MM.1S (cell line): ENCODE data around the gene ALPG.
"Not testable (repeated sequence)": the region's sequence is repeated elsewhere in the genome, so short reads cannot be mapped to it uniquely, and the experiment has no call there.

Source experiments
- DNase-seq: peaks from one replicate; pipeline ENCODE4 v3.0.0-alpha.2; 2015
- H2AFZ ChIP-seq: fragments of 300-600 bp; sonication (generic); 2 replicates; pipeline ENCODE4 v1.6.0; 2016; ENCODE audit warnings: antibody characterized with exemption, low read length
- H3F3A ChIP-seq: fragments of 300-600 bp; sonication (generic); 2 replicates; pipeline ENCODE4 v1.6.1; 2016; ENCODE audit warnings: mild to moderate bottlenecking, antibody characterized with exemption, low read length, moderate library complexity, mixed read lengths; ENCODE audit not compliant: insufficient read depth
- H3K27ac ChIP-seq: fragments of 300-600 bp; sonication (generic); 2 replicates; pipeline ENCODE4 v1.5.1; 2016; ENCODE audit warnings: mild to moderate bottlenecking, low read length
- H3K27me3 ChIP-seq: fragments of 300-600 bp; sonication (generic); replicated peaks from 2 replicates; pipeline ENCODE4 v1.6.0; 2016; ENCODE audit warnings: low read length; ENCODE audit not compliant: insufficient read depth
- H3K36me3 ChIP-seq: fragments of 300-600 bp; sonication (generic); replicated peaks from 2 replicates; pipeline ENCODE4 v1.6.1; 2016; ENCODE audit warnings: mild to moderate bottlenecking, low read length, mixed read lengths; ENCODE audit not compliant: insufficient read depth
- H3K4me1 ChIP-seq: fragments of 300-600 bp; sonication (generic); 2 replicates; pipeline ENCODE4 v1.6.1; 2016; ENCODE audit warnings: low read length, mixed read lengths
- H3K4me2 ChIP-seq: fragments of 300-600 bp; sonication (generic); 2 replicates; pipeline ENCODE4 v1.6.0; 2016; ENCODE audit warnings: low read depth, low read length
- H3K4me3 ChIP-seq: fragments of 300-600 bp; sonication (generic); 2 replicates; pipeline ENCODE4 v1.5.1; 2016; ENCODE audit warnings: low read length, mixed read lengths
- H3K79me2 ChIP-seq: fragments of 300-600 bp; sonication (generic); 2 replicates; pipeline ENCODE4 v1.6.1; 2016; ENCODE audit warnings: mixed run types, low read length, mixed read lengths
- H3K9ac ChIP-seq: fragments of 300-600 bp; sonication (generic); 2 replicates; pipeline ENCODE4 v1.6.1; 2016; ENCODE audit warnings: low read length, mixed read lengths
- H3K9me2 ChIP-seq: fragments of 300-600 bp; sonication (generic); replicated peaks from 2 replicates; pipeline ENCODE4 v1.6.1; 2016; ENCODE audit warnings: mild to moderate bottlenecking, low read length, mixed read lengths; ENCODE audit not compliant: insufficient read depth
- H3K9me3 ChIP-seq: fragments of 300-600 bp; sonication (generic); replicated peaks from 2 replicates; pipeline ENCODE4 v1.6.1; 2016; ENCODE audit warnings: mild to moderate bottlenecking, low read length, mixed read lengths; ENCODE audit not compliant: insufficient read depth
- H4K20me1 ChIP-seq: fragments of 300-600 bp; sonication (generic); 2 replicates; pipeline ENCODE4 v1.6.1; 2016; ENCODE audit warnings: mild to moderate bottlenecking, low read length, moderate library complexity, mixed read lengths; ENCODE audit not compliant: insufficient read depth
- EZH2 ChIP-seq: fragments of 300-600 bp; sonication (generic); optimal IDR thresholded peaks from 2 replicates; pipeline ENCODE3; 2017; ENCODE audit warnings: low read depth, mild to moderate bottlenecking, antibody characterized with exemption, low read length, mixed read lengths
- EZH2phosphoT487 ChIP-seq: fragments of 300-600 bp; sonication (generic); IDR thresholded peaks from 2 replicates; pipeline ENCODE4 v1.6.1; 2018; ENCODE audit warnings: antibody characterized with exemption, low read length
- TF ChIP-seq, protein P1 (sequence below): fragments of 300-600 bp; sonication (generic); IDR thresholded peaks from 2 replicates; pipeline ENCODE4 v1.5.1; 2016; ENCODE audit warnings: antibody characterized with exemption, low read length, mixed read lengths

ALPG gene

DNA sequence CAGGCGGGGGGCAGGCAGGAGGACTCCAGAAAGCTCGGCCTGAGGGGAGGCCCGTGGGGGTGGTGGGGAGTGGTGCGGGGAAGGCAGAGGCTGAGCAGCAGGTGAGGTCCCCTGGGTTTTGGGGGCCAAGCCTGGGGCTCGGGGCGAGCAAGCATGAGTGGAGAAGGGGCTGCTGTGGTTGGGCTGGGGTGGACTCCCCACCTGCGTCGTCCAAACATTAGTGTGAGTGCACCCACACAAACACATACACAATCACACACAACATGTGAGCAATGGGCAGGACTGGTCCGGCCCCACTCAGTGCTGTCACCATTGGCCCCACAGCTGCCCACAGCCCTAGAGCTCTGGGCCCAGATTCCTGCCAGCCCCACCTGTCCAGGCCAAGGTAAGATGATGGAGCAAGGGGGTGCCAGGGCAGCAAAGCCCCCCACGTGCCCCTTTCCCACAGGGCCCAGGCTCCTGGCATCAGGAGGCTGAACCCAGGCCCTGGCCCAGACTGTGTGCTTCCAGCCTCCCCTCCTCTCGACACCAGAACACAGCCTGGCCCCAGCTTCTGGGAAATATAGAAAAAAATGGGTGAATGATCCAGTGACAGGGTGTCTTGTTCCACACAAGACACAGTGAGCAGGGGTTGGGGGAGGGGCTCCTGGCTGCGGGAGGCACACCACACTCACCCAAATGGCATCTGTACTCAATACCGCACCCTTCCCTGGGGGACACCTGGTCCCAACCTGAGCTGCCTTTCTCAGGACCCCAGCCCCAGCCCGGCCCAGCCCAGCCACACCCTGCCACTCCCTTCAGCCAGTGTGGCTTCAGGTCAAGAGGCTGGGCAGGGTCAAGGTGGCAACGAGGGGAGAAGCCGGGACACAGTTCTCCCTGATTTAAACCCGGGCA lies 28.6 kb upstream of the ALPG start:
- H3K4me3 ChIP-seq: no peak overlapping the region
- TF ChIP-seq EZH2 (no peak), EZH2phosphoT487 (no peak)
- TF ChIP-seq, protein P1, sequence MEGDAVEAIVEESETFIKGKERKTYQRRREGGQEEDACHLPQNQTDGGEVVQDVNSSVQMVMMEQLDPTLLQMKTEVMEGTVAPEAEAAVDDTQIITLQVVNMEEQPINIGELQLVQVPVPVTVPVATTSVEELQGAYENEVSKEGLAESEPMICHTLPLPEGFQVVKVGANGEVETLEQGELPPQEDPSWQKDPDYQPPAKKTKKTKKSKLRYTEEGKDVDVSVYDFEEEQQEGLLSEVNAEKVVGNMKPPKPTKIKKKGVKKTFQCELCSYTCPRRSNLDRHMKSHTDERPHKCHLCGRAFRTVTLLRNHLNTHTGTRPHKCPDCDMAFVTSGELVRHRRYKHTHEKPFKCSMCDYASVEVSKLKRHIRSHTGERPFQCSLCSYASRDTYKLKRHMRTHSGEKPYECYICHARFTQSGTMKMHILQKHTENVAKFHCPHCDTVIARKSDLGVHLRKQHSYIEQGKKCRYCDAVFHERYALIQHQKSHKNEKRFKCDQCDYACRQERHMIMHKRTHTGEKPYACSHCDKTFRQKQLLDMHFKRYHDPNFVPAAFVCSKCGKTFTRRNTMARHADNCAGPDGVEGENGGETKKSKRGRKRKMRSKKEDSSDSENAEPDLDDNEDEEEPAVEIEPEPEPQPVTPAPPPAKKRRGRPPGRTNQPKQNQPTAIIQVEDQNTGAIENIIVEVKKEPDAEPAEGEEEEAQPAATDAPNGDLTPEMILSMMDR: no peak
- no peak overlapping the region for H3K4me2 ChIP-seq

DNA sequence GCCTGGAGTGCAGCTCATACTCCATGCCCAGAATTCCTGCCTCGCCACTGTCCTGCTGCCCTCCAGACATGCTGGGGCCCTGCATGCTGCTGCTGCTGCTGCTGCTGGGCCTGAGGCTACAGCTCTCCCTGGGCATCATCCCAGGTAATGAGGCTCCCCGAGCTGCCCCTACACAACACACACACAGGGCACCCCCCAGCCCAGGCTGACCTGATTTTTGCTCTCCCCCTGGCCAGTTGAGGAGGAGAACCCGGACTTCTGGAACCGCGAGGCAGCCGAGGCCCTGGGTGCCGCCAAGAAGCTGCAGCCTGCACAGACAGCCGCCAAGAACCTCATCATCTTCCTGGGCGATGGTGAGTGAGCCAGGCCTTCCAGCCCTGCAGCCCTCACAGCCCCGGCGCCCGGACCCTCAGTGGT lies 27.9 kb upstream of the ALPG start, which contains the start of gene ALPP:
ALPP (plus strand) TSS at position 17 of the 417 bp plus-strand sequence; CDS start at position 69, 52 bp downstream.
- not testable (repeated sequence) for H3K79me2 ChIP-seq, H3K4me3 ChIP-seq, H3K4me2 ChIP-seq, H3K9me3 ChIP-seq, H3K36me3 ChIP-seq, H3F3A ChIP-seq, H4K20me1 ChIP-seq, H2AFZ ChIP-seq, DNase-seq, H3K9ac ChIP-seq, H3K27me3 ChIP-seq, H3K4me1 ChIP-seq, H3K27ac ChIP-seq, H3K9me2 ChIP-seq

More for the DNA sequence above, 28.6 kb upstream of the ALPG start:
- no peak for DNase-seq
- H2AFZ ChIP-seq: no peak overlapping the region
- no peaks in the 10 kb centered on the region for H3K36me3 ChIP-seq
- H3K4me1 ChIP-seq: no peaks in the 10 kb centered on the region
- no peak overlapping the region for H3K9ac ChIP-seq
- H3K9me2 ChIP-seq: no peaks in the 10 kb centered on the region
- no peaks in the 10 kb centered on the region for H3K27me3 ChIP-seq
- H3K79me2 ChIP-seq: no peaks in the 10 kb centered on the region
- H3F3A ChIP-seq: no peaks in the 10 kb centered on the region
- H4K20me1 ChIP-seq: no peaks in the 10 kb centered on the region
- H3K27ac ChIP-seq: no peak overlapping the region
- H3K9me3 ChIP-seq: no peaks in the 10 kb centered on the region

DNA sequence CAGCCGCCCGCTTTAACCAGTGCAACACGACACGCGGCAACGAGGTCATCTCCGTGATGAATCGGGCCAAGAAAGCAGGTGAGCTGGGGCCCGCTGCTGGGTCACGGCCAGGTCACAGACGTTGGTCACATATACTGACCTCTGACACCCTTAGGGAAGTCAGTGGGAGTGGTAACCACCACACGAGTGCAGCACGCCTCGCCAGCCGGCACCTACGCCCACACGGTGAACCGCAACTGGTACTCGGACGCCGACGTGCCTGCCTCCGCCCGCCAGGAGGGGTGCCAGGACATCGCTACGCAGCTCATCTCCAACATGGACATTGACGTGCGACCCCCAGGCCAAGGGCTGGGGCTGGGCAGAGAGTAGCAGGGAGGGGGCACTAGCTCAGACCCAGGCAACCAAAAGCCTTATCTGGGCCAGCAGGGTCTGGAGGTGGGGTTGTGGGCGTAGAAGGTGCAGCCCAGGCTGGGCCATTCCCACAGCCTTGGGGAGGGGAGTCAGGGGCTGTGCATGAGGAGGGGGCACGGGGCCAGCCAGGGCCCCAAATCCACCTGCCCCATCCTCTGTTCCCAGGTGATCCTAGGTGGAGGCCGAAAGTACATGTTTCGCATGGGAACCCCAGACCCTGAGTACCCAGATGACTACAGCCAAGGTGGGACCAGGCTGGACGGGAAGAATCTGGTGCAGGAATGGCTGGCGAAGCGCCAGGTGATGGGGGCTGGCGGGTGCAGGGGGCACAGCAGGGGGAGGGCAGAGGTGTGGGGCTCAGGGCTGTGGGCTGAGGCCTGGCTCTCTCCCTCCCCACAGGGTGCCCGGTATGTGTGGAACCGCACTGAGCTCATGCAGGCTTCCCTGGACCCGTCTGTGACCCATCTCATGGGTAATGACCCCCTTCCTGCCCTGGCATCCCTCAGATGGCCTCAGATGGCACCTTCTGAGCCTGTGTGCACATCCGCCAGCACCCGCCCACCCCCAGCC lies 26.7 kb upstream of the ALPG start:
- H3K9ac ChIP-seq, DNase-seq, H2AFZ ChIP-seq, H3K9me2 ChIP-seq, H3K4me2 ChIP-seq, H4K20me1 ChIP-seq, H3K4me3 ChIP-seq, H3F3A ChIP-seq, H3K4me1 ChIP-seq, H3K27ac ChIP-seq, H3K79me2 ChIP-seq, H3K27me3 ChIP-seq, H3K36me3 ChIP-seq, H3K9me3 ChIP-seq: not testable (repeated sequence)

DNA sequence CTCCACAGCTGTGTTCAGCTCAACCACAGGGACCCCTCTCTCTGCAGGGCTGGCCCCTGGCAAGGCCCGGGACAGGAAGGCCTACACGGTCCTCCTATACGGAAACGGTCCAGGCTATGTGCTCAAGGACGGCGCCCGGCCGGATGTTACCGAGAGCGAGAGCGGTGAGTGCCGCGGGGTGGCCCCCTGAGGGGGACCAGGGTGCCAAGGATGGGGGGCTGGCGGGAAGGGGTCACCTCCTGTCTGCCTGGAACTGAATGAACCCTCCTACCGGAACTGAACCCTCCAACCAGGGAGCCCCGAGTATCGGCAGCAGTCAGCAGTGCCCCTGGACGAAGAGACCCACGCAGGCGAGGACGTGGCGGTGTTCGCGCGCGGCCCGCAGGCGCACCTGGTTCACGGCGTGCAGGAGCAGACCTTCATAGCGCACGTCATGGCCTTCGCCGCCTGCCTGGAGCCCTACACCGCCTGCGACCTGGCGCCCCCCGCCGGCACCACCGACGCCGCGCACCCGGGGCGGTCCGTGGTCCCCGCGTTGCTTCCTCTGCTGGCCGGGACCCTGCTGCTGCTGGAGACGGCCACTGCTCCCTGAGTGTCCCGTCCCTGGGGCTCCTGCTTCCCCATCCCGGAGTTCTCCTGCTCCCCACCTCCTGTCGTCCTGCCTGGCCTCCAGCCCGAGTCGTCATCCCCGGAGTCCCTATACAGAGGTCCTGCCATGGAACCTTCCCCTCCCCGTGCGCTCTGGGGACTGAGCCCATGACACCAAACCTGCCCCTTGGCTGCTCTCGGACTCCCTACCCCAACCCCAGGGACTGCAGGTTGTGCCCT lies 25.2 kb upstream of the ALPG start:
- not testable (repeated sequence) for H2AFZ ChIP-seq, H3K9me2 ChIP-seq, H3F3A ChIP-seq, H3K79me2 ChIP-seq, H4K20me1 ChIP-seq, H3K36me3 ChIP-seq, H3K27ac ChIP-seq, H3K4me3 ChIP-seq, H3K4me2 ChIP-seq, H3K9me3 ChIP-seq, DNase-seq, H3K9ac ChIP-seq, H3K4me1 ChIP-seq
- peaks cover 13% of the 10 kb centered on the region for H3K27me3 ChIP-seq
